A549 (cell line): Measurements from ENCODE around the gene CCDC85B.
"Not testable (repeated sequence)": the region's sequence is repeated elsewhere in the genome, so short reads cannot be mapped to it uniquely, and the experiment has no call there.

ENCODE experiments used
- CHD4 ChIP-seq: fragments of 200-600 bp; sonication (generic); IDR thresholded peaks from 2 replicates; pipeline ENCODE4 v1.6.1; 2016; ENCODE audit warnings: antibody characterized with exemption, mild to moderate bottlenecking, borderline replicate concordance
- HDAC2 ChIP-seq: fragments of 200-600 bp; sonication (generic); IDR thresholded peaks from 2 replicates; pipeline ENCODE4 v1.6.1; 2016
- MAX ChIP-seq: IDR thresholded peaks from 2 replicates; pipeline ENCODE4 v1.6.1; 2012
- POLR2A ChIP-seq: IDR thresholded peaks from 2 replicates; pipeline ENCODE4 v1.6.1; 2012; ENCODE audit warnings: mild to moderate bottlenecking, low read length
- POLR2AphosphoS2 ChIP-seq: conservative IDR thresholded peaks from 2 replicates; pipeline ENCODE4 v1.6.1; 2012; ENCODE audit warnings: low read length, improper control_type of control experiment, inconsistent platforms
- RAD21 ChIP-seq, 2 experiments: fragments of >200 bp in 1 of 2; sonication (Bioruptor Twin) in 1 of 2; formaldehyde crosslinking in 1 of 2; IDR thresholded peaks in 1 of 2; conservative IDR thresholded peaks in 1 of 2; 2 replicates in 1 of 2; 3 replicates in 1 of 2; pipeline ENCODE4 v1.6.1; 2012 to 2018; ENCODE audit warnings: inconsistent platforms in 1 of 2
- RFX5 ChIP-seq: fragments of 450-650 bp; IDR thresholded peaks from 2 replicates; pipeline ENCODE4 v1.7.1; 2014; ENCODE audit warnings: antibody characterized with exemption, mild to moderate bottlenecking, moderate library complexity
- TF ChIP-seq, protein P1 (sequence below): fragments of >200 bp; sonication (Bioruptor Twin); formaldehyde crosslinking; IDR thresholded peaks from 3 replicates; pipeline ENCODE4 v1.5.1; 2016

GRCh38 chr11:65892137-65892540, 1.7 kb downstream of the CCDC85B start:
- TF ChIP-seq, protein P1, sequence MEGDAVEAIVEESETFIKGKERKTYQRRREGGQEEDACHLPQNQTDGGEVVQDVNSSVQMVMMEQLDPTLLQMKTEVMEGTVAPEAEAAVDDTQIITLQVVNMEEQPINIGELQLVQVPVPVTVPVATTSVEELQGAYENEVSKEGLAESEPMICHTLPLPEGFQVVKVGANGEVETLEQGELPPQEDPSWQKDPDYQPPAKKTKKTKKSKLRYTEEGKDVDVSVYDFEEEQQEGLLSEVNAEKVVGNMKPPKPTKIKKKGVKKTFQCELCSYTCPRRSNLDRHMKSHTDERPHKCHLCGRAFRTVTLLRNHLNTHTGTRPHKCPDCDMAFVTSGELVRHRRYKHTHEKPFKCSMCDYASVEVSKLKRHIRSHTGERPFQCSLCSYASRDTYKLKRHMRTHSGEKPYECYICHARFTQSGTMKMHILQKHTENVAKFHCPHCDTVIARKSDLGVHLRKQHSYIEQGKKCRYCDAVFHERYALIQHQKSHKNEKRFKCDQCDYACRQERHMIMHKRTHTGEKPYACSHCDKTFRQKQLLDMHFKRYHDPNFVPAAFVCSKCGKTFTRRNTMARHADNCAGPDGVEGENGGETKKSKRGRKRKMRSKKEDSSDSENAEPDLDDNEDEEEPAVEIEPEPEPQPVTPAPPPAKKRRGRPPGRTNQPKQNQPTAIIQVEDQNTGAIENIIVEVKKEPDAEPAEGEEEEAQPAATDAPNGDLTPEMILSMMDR: not testable (repeated sequence)
- not testable (repeated sequence) for TF ChIP-seq HDAC2; RAD21 (conservative IDR thresholded peaks at IDR 0.05 in 1 of 2, IDR thresholded peaks at IDR 0.05 in 1 of 2); MAX; POLR2A; CHD4; RFX5
- TF ChIP-seq POLR2AphosphoS2: peak; percentile 72
